Measurements from ENCODE around the gene HTD2.

DNA sequence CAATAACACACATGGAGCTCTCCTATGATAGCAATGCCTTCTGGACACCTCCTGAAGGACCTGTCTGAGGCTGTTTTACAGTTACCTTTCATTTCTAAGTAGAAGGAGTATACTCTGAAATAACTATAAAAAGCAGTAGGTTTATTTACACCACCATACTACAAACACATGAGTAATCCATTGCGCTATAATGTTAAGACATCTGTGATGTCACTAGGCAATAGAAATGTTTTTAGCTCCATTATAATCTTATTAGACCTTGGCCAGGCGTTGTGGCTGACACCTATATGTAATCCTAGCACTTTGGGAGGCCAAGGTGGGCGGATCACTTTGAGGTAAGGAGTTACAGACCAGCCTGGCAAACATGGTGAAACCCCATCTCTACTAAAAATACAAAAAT, 51.1 kb downstream of the HTD2 start:
- TF ChIP-seq POLR2AphosphoS5 (IDR thresholded peaks at IDR 0.05; ENCODE audit: low read depth, low read length) (no peak), POLR2A (IDR thresholded peaks at IDR 0.05; ENCODE audit: low read depth, low read length) (no peak), TAF1 (IDR thresholded peaks at IDR 0.05; ENCODE audit: borderline replicate concordance, low read depth, low read length) (no peak)

Data from GM12892 (cell line).